GM23338 (cell line): ENCODE data around the gene ANKRD60. TPM values are rescaled to one million over a fixed set of nuclear protein-coding genes. Genes with fewer than 3 reads are reported as not detected.

Experiments
- EZH2phosphoT487 ChIP-seq: fragments of 200-600 bp; sonication (generic); IDR thresholded peaks from one replicate; pipeline ENCODE4 v1.8.1; 2018; ENCODE audit warnings: antibody characterized with exemption; ENCODE audit not compliant: unreplicated experiment
- POLR2AphosphoS5 ChIP-seq: IDR thresholded peaks from 2 replicates; pipeline ENCODE4 v1.6.1; 2016; ENCODE audit warnings: antibody characterized with exemption, low read depth
- REST ChIP-seq: IDR thresholded peaks from one replicate; pipeline ENCODE4 v1.6.1; 2018; ENCODE audit warnings: antibody characterized with exemption; ENCODE audit not compliant: unreplicated experiment
- ZNF114 ChIP-seq: fragments of 250-450 bp; sonication (Bioruptor Pico); IDR thresholded peaks from 2 replicates; pipeline ENCODE4 v1.5.0; 2020; ENCODE audit warnings: mild to moderate bottlenecking, moderate library complexity
- ZNF462 ChIP-seq: fragments of 250-450 bp; sonication (Bioruptor Pico); IDR thresholded peaks from 2 replicates; pipeline ENCODE4 v1.5.0; 2020; ENCODE audit warnings: mild to moderate bottlenecking, moderate library complexity
- polyA plus RNA-seq: library from polyadenylated mRNA; unstranded; fragments of >200 nt; fragmentation: Nextera tagmentation; extraction: Ambion mirVana; gene quantifications from 2 replicates; pipeline ENCODE4 v1.2.1, GENCODE V29; 2016
- total RNA-seq: library from RNA; depleted of rRNA; stranded (reverse); fragments of >200 nt; shearing (Covaris generic); gene quantifications from 2 replicates; pipeline ENCODE4 v1.2.3, GENCODE V29; 2014
- TF ChIP-seq, protein P1 (sequence below), 2 experiments: fragments of 200-600 bp in 1 of 2; sonication (generic) in 1 of 2; conservative IDR thresholded peaks; 2 replicates each; pipeline versions ENCODE4 v1.5.1 to v1.6.1; 2016 to 2017; ENCODE audit warnings: antibody characterized with exemption in 2 of 2, low read depth in 2 of 2, mild to moderate bottlenecking in 2 of 2, moderate library complexity in 1 of 2

The ANKRD60 gene
- total and polyA plus RNA-seq, 2 experiments from 2014 or later, result not detected

DNA sequence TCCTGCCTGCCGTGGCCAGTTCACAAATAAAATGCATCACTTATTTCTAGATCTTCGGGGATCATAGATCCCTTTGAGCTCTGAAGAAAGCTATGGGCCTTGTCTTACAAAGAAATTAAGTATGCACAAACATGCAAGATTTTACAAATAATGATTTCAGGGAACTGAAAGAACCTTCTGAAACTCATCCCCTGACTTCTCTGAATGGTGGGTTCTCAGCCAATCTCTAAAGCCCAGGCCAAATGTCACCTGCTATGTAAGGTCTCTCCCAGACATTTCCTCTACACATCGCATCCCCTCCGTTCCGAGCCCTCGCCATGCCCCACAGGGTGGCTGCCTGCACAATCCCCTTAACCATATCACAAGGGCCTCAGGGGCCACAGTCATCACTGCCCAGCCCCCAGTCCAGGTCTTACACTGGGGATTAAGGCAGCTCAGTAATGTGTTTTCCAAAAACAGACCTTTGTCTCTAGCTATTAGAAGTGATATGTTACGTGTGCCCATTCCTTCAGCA, 16.1 kb upstream of the ANKRD60 start (continued):
- TF ChIP-seq ZNF462, result no peak
- TF ChIP-seq POLR2AphosphoS5, result no peak
- TF ChIP-seq, protein P1, sequence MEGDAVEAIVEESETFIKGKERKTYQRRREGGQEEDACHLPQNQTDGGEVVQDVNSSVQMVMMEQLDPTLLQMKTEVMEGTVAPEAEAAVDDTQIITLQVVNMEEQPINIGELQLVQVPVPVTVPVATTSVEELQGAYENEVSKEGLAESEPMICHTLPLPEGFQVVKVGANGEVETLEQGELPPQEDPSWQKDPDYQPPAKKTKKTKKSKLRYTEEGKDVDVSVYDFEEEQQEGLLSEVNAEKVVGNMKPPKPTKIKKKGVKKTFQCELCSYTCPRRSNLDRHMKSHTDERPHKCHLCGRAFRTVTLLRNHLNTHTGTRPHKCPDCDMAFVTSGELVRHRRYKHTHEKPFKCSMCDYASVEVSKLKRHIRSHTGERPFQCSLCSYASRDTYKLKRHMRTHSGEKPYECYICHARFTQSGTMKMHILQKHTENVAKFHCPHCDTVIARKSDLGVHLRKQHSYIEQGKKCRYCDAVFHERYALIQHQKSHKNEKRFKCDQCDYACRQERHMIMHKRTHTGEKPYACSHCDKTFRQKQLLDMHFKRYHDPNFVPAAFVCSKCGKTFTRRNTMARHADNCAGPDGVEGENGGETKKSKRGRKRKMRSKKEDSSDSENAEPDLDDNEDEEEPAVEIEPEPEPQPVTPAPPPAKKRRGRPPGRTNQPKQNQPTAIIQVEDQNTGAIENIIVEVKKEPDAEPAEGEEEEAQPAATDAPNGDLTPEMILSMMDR (conservative IDR thresholded peaks at IDR 0.05; ENCODE audit: low read depth in 2 of 2), result no peak
- TF ChIP-seq ZNF114, result no peak
- no peak for TF ChIP-seq REST
- no peak for TF ChIP-seq EZH2phosphoT487
